ENCODE data around the gene THOC5.

DNA sequence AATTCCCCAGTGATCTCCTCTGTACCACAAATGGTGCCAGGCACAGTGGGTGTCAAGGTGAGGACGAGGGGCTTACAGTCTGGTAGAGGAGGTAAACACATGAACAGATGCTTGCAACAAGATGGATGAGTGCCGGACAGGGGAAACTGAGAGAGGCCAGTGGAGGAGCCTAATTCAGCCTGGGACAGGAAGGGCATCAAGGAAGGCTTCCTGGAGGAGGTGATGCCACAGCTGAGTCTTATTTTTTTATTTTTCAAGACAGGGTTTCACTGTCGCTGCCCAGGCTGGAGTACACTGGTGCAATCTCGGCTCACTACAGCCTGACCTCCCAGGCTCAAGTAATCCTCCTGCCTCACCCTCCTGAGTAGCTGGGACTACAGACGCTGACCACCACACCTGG is 92.3 kb downstream of the THOC5 start:
- TF ChIP-seq, protein P1, sequence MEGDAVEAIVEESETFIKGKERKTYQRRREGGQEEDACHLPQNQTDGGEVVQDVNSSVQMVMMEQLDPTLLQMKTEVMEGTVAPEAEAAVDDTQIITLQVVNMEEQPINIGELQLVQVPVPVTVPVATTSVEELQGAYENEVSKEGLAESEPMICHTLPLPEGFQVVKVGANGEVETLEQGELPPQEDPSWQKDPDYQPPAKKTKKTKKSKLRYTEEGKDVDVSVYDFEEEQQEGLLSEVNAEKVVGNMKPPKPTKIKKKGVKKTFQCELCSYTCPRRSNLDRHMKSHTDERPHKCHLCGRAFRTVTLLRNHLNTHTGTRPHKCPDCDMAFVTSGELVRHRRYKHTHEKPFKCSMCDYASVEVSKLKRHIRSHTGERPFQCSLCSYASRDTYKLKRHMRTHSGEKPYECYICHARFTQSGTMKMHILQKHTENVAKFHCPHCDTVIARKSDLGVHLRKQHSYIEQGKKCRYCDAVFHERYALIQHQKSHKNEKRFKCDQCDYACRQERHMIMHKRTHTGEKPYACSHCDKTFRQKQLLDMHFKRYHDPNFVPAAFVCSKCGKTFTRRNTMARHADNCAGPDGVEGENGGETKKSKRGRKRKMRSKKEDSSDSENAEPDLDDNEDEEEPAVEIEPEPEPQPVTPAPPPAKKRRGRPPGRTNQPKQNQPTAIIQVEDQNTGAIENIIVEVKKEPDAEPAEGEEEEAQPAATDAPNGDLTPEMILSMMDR (IDR thresholded peaks at IDR 0.05) = no peak
- no peak for TF ChIP-seq POLR2A (IDR thresholded peaks at IDR 0.05)
